Trophoblast cell (in vitro differentiated cells and primary cell): Measurements from ENCODE around the gene EIF5B.

Source experiments
- DNase-seq, 2 donors: peaks; one replicate each; pipeline ENCODE4 v3.0.0-alpha.2; 2016
- H2AFZ ChIP-seq: 2 replicates; pipeline ENCODE4 v1.6.1; 2013; ENCODE audit warnings: low read length, moderate library complexity, mild to moderate bottlenecking; ENCODE audit not compliant: insufficient read depth, poor library complexity
- H2AK5ac ChIP-seq: 2 replicates; pipeline ENCODE4 v1.6.1; 2013; ENCODE audit warnings: mild to moderate bottlenecking, low read length
- H2BK120ac ChIP-seq: 2 replicates; pipeline ENCODE4 v1.6.1; 2013; ENCODE audit warnings: low read length, mild to moderate bottlenecking, moderate library complexity; ENCODE audit not compliant: insufficient read depth, poor library complexity
- H2BK12ac ChIP-seq: 2 replicates; pipeline ENCODE4 v1.6.1; 2013; ENCODE audit warnings: mild to moderate bottlenecking, low read length, moderate library complexity
- H2BK5ac ChIP-seq: 2 replicates; pipeline ENCODE4 v1.6.1; 2013; ENCODE audit warnings: low read length, low read depth, moderate library complexity, mild to moderate bottlenecking; ENCODE audit not compliant: poor library complexity
- H3K14ac ChIP-seq: 2 replicates; pipeline ENCODE4 v1.6.1; 2013; ENCODE audit warnings: mild to moderate bottlenecking, low read length
- H3K18ac ChIP-seq: 2 replicates; pipeline ENCODE4 v1.6.1; 2013; ENCODE audit warnings: mild to moderate bottlenecking, low read length
- H3K23ac ChIP-seq: 2 replicates; pipeline ENCODE4 v1.6.1; 2013; ENCODE audit warnings: low read length
- H3K27ac ChIP-seq: 2 replicates; pipeline ENCODE4 v1.5.1; 2013; ENCODE audit warnings: low read depth, mild to moderate bottlenecking, inconsistent platforms, low read length, moderate library complexity
- H3K27me3 ChIP-seq: 2 replicates; pipeline ENCODE4 v1.6.1; 2013; ENCODE audit warnings: inconsistent platforms, mild to moderate bottlenecking, low read length, moderate library complexity; ENCODE audit not compliant: insufficient read depth
- H3K36me3 ChIP-seq, 2 experiments: 1 replicate in 1 of 2; 2 replicates in 1 of 2; pipeline ENCODE4 v1.6.1; 2013; ENCODE audit warnings: low read length in 2 of 2, mild to moderate bottlenecking in 2 of 2, moderate library complexity in 1 of 2; ENCODE audit not compliant: insufficient read depth in 2 of 2, control insufficient read depth in 1 of 2
- H3K4ac ChIP-seq: 2 replicates; pipeline ENCODE4 v1.6.1; 2013; ENCODE audit warnings: low read depth, mild to moderate bottlenecking, low read length, moderate library complexity
- H3K4me1 ChIP-seq, 2 experiments: 1 replicate in 1 of 2; 2 replicates in 1 of 2; pipeline ENCODE4 v1.6.1; 2013; ENCODE audit warnings: low read length in 2 of 2, mild to moderate bottlenecking in 2 of 2, moderate library complexity in 1 of 2; ENCODE audit not compliant: insufficient read depth in 2 of 2, control insufficient read depth in 1 of 2
- H3K4me2 ChIP-seq: 2 replicates; pipeline ENCODE4 v1.6.1; 2013; ENCODE audit warnings: inconsistent platforms, mild to moderate bottlenecking, low read length, moderate library complexity
- H3K4me3 ChIP-seq: 2 replicates; pipeline ENCODE4 v1.5.1; 2013; ENCODE audit warnings: mild to moderate bottlenecking, low read depth, low read length, inconsistent platforms
- H3K79me1 ChIP-seq: one replicate; pipeline ENCODE4 v1.6.1; 2013; ENCODE audit warnings: low read length
- H3K79me2 ChIP-seq: 2 replicates; pipeline ENCODE4 v1.6.1; 2013; ENCODE audit warnings: low read length, mild to moderate bottlenecking; ENCODE audit not compliant: control insufficient read depth, insufficient read depth, poor library complexity
- H3K9ac ChIP-seq: 2 replicates; pipeline ENCODE4 v1.6.1; 2013; ENCODE audit warnings: mild to moderate bottlenecking, low read length
- H3K9me3 ChIP-seq: 2 replicates; pipeline ENCODE4 v1.6.1; 2013; ENCODE audit warnings: low read depth, mild to moderate bottlenecking, control low read depth, inconsistent platforms, low read length; ENCODE audit not compliant: insufficient read depth
- H4K12ac ChIP-seq: 2 replicates; pipeline ENCODE4 v1.6.1; 2013; ENCODE audit warnings: low read depth, mild to moderate bottlenecking, low read length, moderate library complexity
- H4K8ac ChIP-seq: 2 replicates; pipeline ENCODE4 v1.6.1; 2013; ENCODE audit warnings: low read depth, mild to moderate bottlenecking, low read length, moderate library complexity
- H4K91ac ChIP-seq: one replicate; pipeline ENCODE4 v1.6.1; 2013; ENCODE audit warnings: low read depth, mild to moderate bottlenecking, low read length, moderate library complexity
- WGBS: extraction: QIAGEN DNeasy Blood & Tissue Kit; methylation state at CpG from one replicate; pipeline ENCODE4 v1.1.7; 2013; ENCODE audit warnings: missing lambda C conversion rate; ENCODE audit not compliant: insufficient read length, insufficient coverage; ENCODE audit errors: extremely low coverage; 5-methylcytosine and 5-hydroxymethylcytosine counted together

Gene EIF5B

DNA sequence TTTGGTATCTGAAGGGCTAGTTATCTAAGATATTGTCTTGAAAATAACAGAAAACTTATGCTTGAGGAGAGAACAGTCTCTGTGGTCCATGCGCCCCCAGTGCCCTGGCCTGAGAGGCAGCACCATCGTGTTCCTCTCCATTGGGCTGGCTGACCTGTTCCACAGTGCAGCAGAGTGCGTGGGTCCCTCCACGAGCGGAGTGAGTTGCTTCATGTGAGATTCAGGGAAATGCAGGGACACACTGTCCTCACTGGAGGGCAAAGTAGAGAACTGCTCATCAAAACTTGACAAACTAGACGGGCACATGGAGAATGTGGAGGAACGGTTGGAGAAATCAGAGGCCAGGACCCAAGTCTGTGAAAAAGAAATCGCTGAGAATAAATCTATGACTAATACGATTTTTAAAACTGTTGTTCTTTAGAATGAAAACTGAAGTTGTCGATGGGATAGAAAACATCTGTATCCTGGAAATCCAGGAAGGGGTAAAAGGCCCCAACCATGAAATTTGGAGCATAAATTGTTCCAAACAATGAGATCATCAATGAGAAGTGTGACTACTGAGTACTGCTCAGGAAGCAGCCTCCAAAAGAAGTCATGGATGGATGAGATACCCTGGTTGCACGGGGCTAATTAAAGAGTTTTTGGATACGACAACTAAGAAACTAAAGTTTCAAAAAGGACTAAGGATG lies 94.5 kb downstream of the EIF5B start:
- Histone ChIP-seq H3K9ac (no peak overlapping the region), H2AK5ac (no peak overlapping the region), H3K79me2 (no peaks in the 10 kb centered on the region), H2BK5ac (no peak overlapping the region), H3K36me3 (peaks cover 7 to 12% of the 10 kb centered on the region in 2 experiments), H3K18ac (no peak overlapping the region), H4K8ac (no peak overlapping the region), H3K27ac (no peak overlapping the region), H4K12ac (no peak overlapping the region), H4K91ac (no peak overlapping the region), H2BK12ac (no peak overlapping the region), H3K9me3 (no peaks in the 10 kb centered on the region), H3K14ac (no peak overlapping the region), H3K27me3 (no peaks in the 10 kb centered on the region), H3K4me2 (no peak overlapping the region), H3K4me1 (no peaks in the 10 kb centered on the region), H2AFZ (no peak overlapping the region), H3K4ac (no peak overlapping the region), H3K79me1 (no peaks in the 10 kb centered on the region), H3K4me3 (no peak overlapping the region), H3K23ac (no peak overlapping the region), H2BK120ac (no peak overlapping the region)
- no CpG with 5 or more reads among the region's 12 CpGs for WGBS
- DNase-seq: no peak

GRCh38 chr2:99433340-99433739 lies 96.2 kb downstream of the EIF5B start:
- H2BK5ac ChIP-seq: no peak overlapping the region
- no CpG with 5 or more reads among the region's 2 CpGs for WGBS

DNA sequence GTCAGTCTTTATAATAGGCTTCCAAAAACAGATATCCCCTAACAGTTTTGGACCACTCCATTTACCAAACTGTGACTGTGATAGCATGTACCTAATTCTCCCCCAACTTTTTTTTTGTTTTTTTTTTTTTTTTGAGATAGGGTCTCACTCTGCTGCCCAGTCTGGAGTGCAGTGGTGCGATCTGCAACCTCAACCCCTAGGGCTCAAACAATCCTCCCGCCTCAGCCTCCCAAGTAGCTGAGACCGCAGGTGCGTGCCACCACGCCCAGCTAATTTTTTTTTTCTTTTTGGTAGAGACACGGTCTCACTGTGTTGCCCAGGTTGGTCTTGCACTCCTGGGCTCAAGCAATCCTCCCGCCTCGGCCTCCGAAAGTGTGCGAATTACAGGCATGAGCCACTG lies 99.7 kb downstream of the EIF5B start:
- Histone ChIP-seq H3K14ac (no peak overlapping the region), H3K9ac (no peak overlapping the region), H3K4me3 (no peak overlapping the region), H2BK120ac (no peak overlapping the region), H3K79me2 (no peaks in the 10 kb centered on the region), H3K27me3 (no peaks in the 10 kb centered on the region), H3K4ac (no peak overlapping the region), H2AK5ac (no peak overlapping the region), H3K4me2 (no peak overlapping the region), H2BK5ac (no peak overlapping the region), H3K36me3 (peaks cover 5 to 10% of the 10 kb centered on the region in 2 experiments), H4K91ac (no peak overlapping the region), H3K9me3 (no peaks in the 10 kb centered on the region), H2AFZ (no peak overlapping the region), H3K79me1 (no peaks in the 10 kb centered on the region), H3K4me1 (no peaks in the 10 kb centered on the region), H3K18ac (no peak overlapping the region), H2BK12ac (no peak overlapping the region), H4K8ac (no peak overlapping the region), H4K12ac (no peak overlapping the region), H3K27ac (no peak overlapping the region), H3K23ac (no peak overlapping the region)
- DNase-seq: no peak
- no CpG with 5 or more reads among the region's 10 CpGs for WGBS

More at GRCh38 chr2:99433340-99433739, 96.2 kb downstream of the EIF5B start:
- no peak overlapping the region for H3K14ac ChIP-seq
- DNase-seq: no peak
- no peak overlapping the region for H4K8ac ChIP-seq
- H3K4ac ChIP-seq: no peak overlapping the region
- no peak overlapping the region for H3K9ac ChIP-seq
- no peak overlapping the region for H3K4me2 ChIP-seq
- peaks cover 3 to 7% of the 10 kb centered on the region in 2 experiments for H3K36me3 ChIP-seq
- no peak overlapping the region for H3K23ac ChIP-seq
- H4K12ac ChIP-seq: no peak overlapping the region
- H2BK120ac ChIP-seq: no peak overlapping the region
- H3K79me1 ChIP-seq: no peaks in the 10 kb centered on the region
- no peak overlapping the region for H4K91ac ChIP-seq
- no peak overlapping the region for H2BK12ac ChIP-seq
- no peaks in the 10 kb centered on the region for H3K9me3 ChIP-seq
- H3K4me1 ChIP-seq: no peaks in the 10 kb centered on the region
- no peak overlapping the region for H3K4me3 ChIP-seq
- no peaks in the 10 kb centered on the region for H3K27me3 ChIP-seq
- H3K18ac ChIP-seq: no peak overlapping the region
- H2AK5ac ChIP-seq: no peak overlapping the region
- H3K79me2 ChIP-seq: no peaks in the 10 kb centered on the region
- no peak overlapping the region for H3K27ac ChIP-seq
- no peak overlapping the region for H2AFZ ChIP-seq

GRCh38 chr2:99439971-99440505 lies 102.8 kb downstream of the EIF5B start:
- Histone ChIP-seq H3K27ac (no peak overlapping the region), H3K23ac (no peak overlapping the region), H3K4ac (no peak overlapping the region), H3K14ac (no peak overlapping the region), H3K18ac (no peak overlapping the region), H2BK120ac (no peak overlapping the region), H3K36me3 (peaks cover 6 to 14% of the 10 kb centered on the region in 2 experiments), H3K27me3 (no peaks in the 10 kb centered on the region), H2BK12ac (no peak overlapping the region), H3K4me3 (no peak overlapping the region), H3K9me3 (no peaks in the 10 kb centered on the region), H4K8ac (no peak overlapping the region), H4K91ac (no peak overlapping the region), H2AFZ (no peak overlapping the region), H2AK5ac (no peak overlapping the region), H3K79me1 (no peaks in the 10 kb centered on the region), H2BK5ac (no peak overlapping the region), H3K79me2 (no peaks in the 10 kb centered on the region), H3K9ac (no peak overlapping the region), H3K4me1 (no peaks in the 10 kb centered on the region), H4K12ac (no peak overlapping the region), H3K4me2 (no peak overlapping the region)
- no CpG with 5 or more reads among the region's 4 CpGs for WGBS
- DNase-seq: no peak
